Upper lobe of left lung (tissue), 6 donors: ENCODE measurements around the gene FN3K. TPM values are rescaled to one million over a fixed set of nuclear protein-coding genes. Genes with fewer than 3 reads are reported as not detected.
A peak's percentile ranks its signal among the peaks of the same experiment; 100 is the strongest.

Experiments
- ATAC-seq, 2 donors: fragments of 200-7000 bp; cut with Tn5 transposase; one replicate each; pipeline ENCODE4 v1.9.1; 2022; ENCODE audit warnings: mild to moderate bottlenecking in 2 of 2, moderate library complexity in 2 of 2; ENCODE audit not compliant: low FRiP score in 2 of 2
- DNase-seq, 2 donors: peaks; one replicate each; pipeline ENCODE4 v3.0.0-alpha.2; 2019 to 2020
- H3K27ac ChIP-seq, 4 donors: fragments of 200-600 bp; sonication (generic); one replicate each; pipeline ENCODE4 v1.5.1; 2016 to 2019
- H3K27me3 ChIP-seq, 4 donors: fragments of 200-600 bp; sonication (generic); one replicate each; pipeline ENCODE4 v1.5.1; 2017 to 2019
- H3K36me3 ChIP-seq, 4 donors: fragments of 200-600 bp; sonication (generic); one replicate each; pipeline ENCODE4 v1.5.1; 2016 to 2019
- H3K4me1 ChIP-seq, 4 donors: fragments of 200-600 bp; sonication (generic); one replicate each; pipeline ENCODE4 v1.5.1; 2018 to 2019
- H3K4me3 ChIP-seq, 4 donors: fragments of 200-600 bp; sonication (generic); one replicate each; pipeline ENCODE4 v1.5.1; 2017 to 2019; ENCODE audit warnings: mild to moderate bottlenecking in 2 of 4, moderate library complexity in 1 of 4
- H3K9me3 ChIP-seq, 4 donors: fragments of 200-600 bp; sonication (generic); one replicate each; pipeline ENCODE4 v1.5.1; 2018 to 2019
- CTCF ChIP-seq, 6 experiments: fragments of 450-650 bp in 4 of 6; fragments of 200-600 bp in 2 of 6; sonication (generic) in 2 of 6; IDR thresholded peaks; one replicate each; pipeline ENCODE4 v1.5.1; 2016 to 2019; ENCODE audit warnings: antibody characterized with exemption in 6 of 6
- EP300 ChIP-seq, 4 donors: sonication (generic); formaldehyde crosslinking; IDR thresholded peaks; one replicate each; pipeline ENCODE4 v1.5.1; 2017; ENCODE audit warnings: antibody characterized with exemption in 4 of 4, control low read depth in 2 of 4
- POLR2A ChIP-seq, 4 donors: fragments of 450-650 bp; IDR thresholded peaks; one replicate each; pipeline ENCODE4 v1.5.1; 2016 to 2017; ENCODE audit warnings: antibody characterized with exemption in 4 of 4, mild to moderate bottlenecking in 2 of 4
- POLR2AphosphoS5 ChIP-seq, 2 donors: sonication (generic); formaldehyde crosslinking; IDR thresholded peaks; one replicate each; pipeline ENCODE4 v1.5.1; 2017; ENCODE audit warnings: antibody characterized with exemption in 2 of 2
- WGBS, 2 donors: methylation state at CpG; one replicate each; pipeline ENCODE4 v1.1.5; 2017 to 2018; 5-methylcytosine and 5-hydroxymethylcytosine counted together
- total RNA-seq, 6 donors: library from RNA; depleted of rRNA in 4 of 6; stranded (reverse); fragments of >200 nt in 4 of 6; gene quantifications; one replicate each; pipeline versions ENCODE4 v1.1.0 to v1.2.1, GENCODE V29; 2016 to 2021
- donor health status: DM: no; HTN: no; CAD: no; lungs with moderate emphysema.
- donor health status: DM: no; HTN: yes; CAD: no; lungs with severe emphysema.

The FN3K gene
- total RNA-seq, 6 donors from 2014 or later: 10.8 to 63.9 (median 30.7) TPM

- Histone ChIP-seq H3K27me3 (peaks cover 0 to 6% (median 0%) of the 10 kb centered on the region in 4 donors), H3K36me3 (peaks cover 0 to 3% (median 0%) of the 10 kb centered on the region in 4 donors), H3K27ac (no peak overlapping the region), H3K9me3 (no peaks in the 10 kb centered on the region), H3K4me3 (no peak overlapping the region), H3K4me1 (peaks cover 17 to 23% (median 19%) of the 10 kb centered on the region in 4 donors)
- 66 to 80% methylated on average over 2 of the region's 2 CpGs for WGBS, 2 donors
- ATAC-seq (no peak), DNase-seq (no peak)
- TF ChIP-seq POLR2AphosphoS5 (IDR thresholded peaks at IDR 0.05): no peak
- no peak for TF ChIP-seq CTCF (IDR thresholded peaks at IDR 0.05)
- no peak for TF ChIP-seq POLR2A (IDR thresholded peaks at IDR 0.05)
- TF ChIP-seq EP300 (IDR thresholded peaks at IDR 0.05): no peak
These were observed 40.8 kb upstream of the FN3K start for GRCh38 chr17:82694647-82695046.

GRCh38 chr17:82696259-82696658 is 39.2 kb upstream of the FN3K start:
- Histone ChIP-seq H3K9me3 (no peaks in the 10 kb centered on the region), H3K4me1 (peaks cover 17 to 23% (median 19%) of the 10 kb centered on the region in 4 donors), H3K36me3 (peaks cover 0 to 3% (median 0%) of the 10 kb centered on the region in 4 donors), H3K27ac (no peak overlapping the region), H3K4me3 (no peak overlapping the region), H3K27me3 (peaks cover 0 to 6% (median 0%) of the 10 kb centered on the region in 4 donors)
- 93 to 94% methylated on average over 16 of the region's 17 CpGs for WGBS, 2 donors
- TF ChIP-seq POLR2AphosphoS5 (IDR thresholded peaks at IDR 0.05): no peak
- no peak for TF ChIP-seq CTCF (IDR thresholded peaks at IDR 0.05)
- no peak for TF ChIP-seq POLR2A (IDR thresholded peaks at IDR 0.05)
- no peak for TF ChIP-seq EP300 (IDR thresholded peaks at IDR 0.05)
- DNase-seq: no peak
- no peak for ATAC-seq

DNA sequence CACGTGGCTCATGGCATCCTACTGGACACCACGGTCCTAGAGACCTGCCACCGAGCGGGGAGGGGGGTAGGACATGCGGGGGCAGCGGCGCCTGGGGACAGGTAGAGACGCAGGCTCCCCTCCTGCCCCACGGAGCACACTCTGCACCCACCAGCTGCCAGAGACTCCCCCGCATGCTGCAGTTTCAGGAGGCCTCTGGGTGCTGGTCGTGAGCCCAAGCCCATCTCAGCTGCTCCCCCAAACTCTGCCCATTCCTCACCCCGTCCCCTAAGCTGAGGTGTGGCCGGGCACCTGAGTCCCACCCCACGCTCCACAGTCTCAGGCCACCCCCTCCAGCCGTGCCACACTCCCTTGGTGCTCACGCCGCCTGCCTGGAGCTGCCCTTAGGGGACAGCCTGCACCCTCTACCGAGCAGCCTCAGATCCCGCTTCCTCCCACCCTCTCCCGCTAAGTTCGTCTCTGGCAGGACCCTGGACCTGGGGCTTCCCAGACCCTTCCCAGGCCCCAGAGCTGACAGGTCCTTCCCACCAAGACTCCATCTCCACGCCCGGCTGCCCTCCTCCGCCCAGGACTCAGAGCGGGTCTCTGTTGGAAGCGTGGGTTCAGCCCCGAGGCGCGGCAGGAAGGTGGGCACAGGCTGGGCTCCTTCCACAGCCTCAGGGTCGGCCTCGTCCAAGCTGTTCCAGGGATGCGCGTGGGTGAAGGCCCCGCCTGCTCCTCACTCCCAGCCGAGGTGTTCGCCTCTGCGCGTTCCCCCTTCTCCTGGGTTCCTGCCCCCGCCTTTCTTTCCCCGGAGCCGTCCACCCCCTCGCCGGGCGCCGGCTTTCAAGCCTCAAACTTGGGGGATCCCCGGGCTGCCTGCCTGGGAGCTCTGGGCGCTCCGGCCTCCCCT is 38.3 kb upstream of the FN3K start:
- Histone ChIP-seq H3K27me3 (peaks cover 0 to 6% (median 0%) of the 10 kb centered on the region in 4 donors), H3K27ac (peak overlapping the region in 1 of 4 donors; percentile 75), H3K4me3 (peak overlapping the region; percentile 52 to 96 (median 90)), H3K4me1 (peaks cover 17 to 23% (median 19%) of the 10 kb centered on the region in 4 donors), H3K9me3 (no peaks in the 10 kb centered on the region), H3K36me3 (no peaks in the 10 kb centered on the region)
- DNase-seq (peak in 1 of 2 donors; percentile 61), ATAC-seq (no peak)
- 34 to 63% methylated on average over 23 to 46 of the region's 48 CpGs for WGBS, 2 donors
- TF ChIP-seq EP300 (IDR thresholded peaks at IDR 0.05) (no peak), POLR2AphosphoS5 (IDR thresholded peaks at IDR 0.05) (no peak), CTCF (IDR thresholded peaks at IDR 0.05) (no peak), POLR2A (IDR thresholded peaks at IDR 0.05) (no peak)

GRCh38 chr17:82697808-82698064 is 37.7 kb upstream of the FN3K start:
- peak overlapping the region; percentile 52 to 96 (median 90) for H3K4me3 ChIP-seq
- peaks cover 17 to 23% (median 19%) of the 10 kb centered on the region in 4 donors for H3K4me1 ChIP-seq
- ATAC-seq (no peak), DNase-seq (no peak)
- TF ChIP-seq CTCF (IDR thresholded peaks at IDR 0.05) (no peak), POLR2A (IDR thresholded peaks at IDR 0.05) (no peak), POLR2AphosphoS5 (IDR thresholded peaks at IDR 0.05) (no peak), EP300 (IDR thresholded peaks at IDR 0.05) (no peak)
- peak overlapping the region in 2 of 4 donors; percentile 60 to 75 for H3K27ac ChIP-seq
- no peaks in the 10 kb centered on the region for H3K9me3 ChIP-seq
- H3K36me3 ChIP-seq: no peaks in the 10 kb centered on the region
- WGBS, 2 donors: 0% methylated on average over 9 to 20 of the region's 32 CpGs
- H3K27me3 ChIP-seq: peaks cover 0 to 6% (median 0%) of the 10 kb centered on the region in 4 donors
